H9 (cell line): Measurements from ENCODE around the gene KIF6. TPM values are rescaled to one million over a fixed set of nuclear protein-coding genes. Genes with fewer than 3 reads are reported as not detected.

Experiments
- DNase-seq: peaks from one replicate; pipeline ENCODE4 v3.0.0-alpha.2; 2017
- H2AFZ ChIP-seq: one replicate; pipeline ENCODE4 v1.6.1; 2013; ENCODE audit warnings: mild to moderate bottlenecking, low read length, control low read depth, moderate library complexity
- H2AK5ac ChIP-seq: 2 replicates; pipeline ENCODE4 v1.6.1; 2013; ENCODE audit warnings: low read length, control low read depth, mixed read lengths; ENCODE audit not compliant: insufficient read length
- H2BK120ac ChIP-seq: one replicate; pipeline ENCODE4 v1.6.1; 2013; ENCODE audit warnings: low read depth, mild to moderate bottlenecking, low read length, control low read depth, inconsistent platforms; ENCODE audit not compliant: poor library complexity, severe bottlenecking
- H2BK12ac ChIP-seq: 2 replicates; pipeline ENCODE4 v1.6.1; 2013; ENCODE audit warnings: low read length, control low read depth, mixed read lengths, low read depth; ENCODE audit not compliant: insufficient read length
- H2BK15ac ChIP-seq: 2 replicates; pipeline ENCODE4 v1.6.1; 2013; ENCODE audit warnings: low read depth, low read length, control low read depth
- H2BK20ac ChIP-seq: one replicate; pipeline ENCODE4 v1.6.1; 2013; ENCODE audit warnings: low read depth, mild to moderate bottlenecking, low read length, control low read depth, inconsistent platforms; ENCODE audit not compliant: poor library complexity, severe bottlenecking
- H2BK5ac ChIP-seq: 2 replicates; pipeline ENCODE4 v1.6.1; 2013; ENCODE audit warnings: low read length, control low read depth, mixed read lengths; ENCODE audit not compliant: insufficient read length
- H3K14ac ChIP-seq: 2 replicates; pipeline ENCODE4 v1.6.1; 2013; ENCODE audit warnings: low read length, control low read depth; ENCODE audit not compliant: insufficient read depth
- H3K18ac ChIP-seq: 2 replicates; pipeline ENCODE4 v1.6.1; 2013; ENCODE audit warnings: low read depth, mild to moderate bottlenecking, mixed read lengths, low read length, control low read depth; ENCODE audit not compliant: insufficient read length
- H3K23ac ChIP-seq: 2 replicates; pipeline ENCODE4 v1.6.1; 2013; ENCODE audit warnings: low read length, control low read depth, mixed read lengths, low read depth; ENCODE audit not compliant: insufficient read length
- H3K23me2 ChIP-seq: 2 replicates; pipeline ENCODE4 v1.6.1; 2013; ENCODE audit warnings: low read depth, mild to moderate bottlenecking, mixed read lengths, low read length, control low read depth; ENCODE audit not compliant: insufficient read length, poor library complexity, severe bottlenecking
- H3K27ac ChIP-seq: 2 replicates; pipeline ENCODE4 v1.5.1; 2013; ENCODE audit warnings: low read length, control low read depth, mixed read lengths, low read depth; ENCODE audit not compliant: insufficient read length
- H3K27me3 ChIP-seq: 2 replicates; pipeline ENCODE4 v1.6.1; 2013; ENCODE audit warnings: low read length, control low read depth, inconsistent platforms; ENCODE audit not compliant: insufficient read depth
- H3K4ac ChIP-seq: 2 replicates; pipeline ENCODE4 v1.6.1; 2013; ENCODE audit warnings: low read depth, mild to moderate bottlenecking, control low read depth, inconsistent platforms, low read length, moderate library complexity
- H3K4me1 ChIP-seq: 2 replicates; pipeline ENCODE4 v1.6.1; 2013; ENCODE audit warnings: low read length, control low read depth, inconsistent platforms; ENCODE audit not compliant: insufficient read depth
- H3K4me2 ChIP-seq: 2 replicates; pipeline ENCODE4 v1.6.1; 2013; ENCODE audit warnings: low read length, control low read depth, mixed read lengths; ENCODE audit not compliant: insufficient read length, insufficient read depth
- H3K56ac ChIP-seq: 2 replicates; pipeline ENCODE4 v1.6.1; 2013; ENCODE audit warnings: low read depth, mild to moderate bottlenecking, mixed read lengths, low read length, control low read depth; ENCODE audit not compliant: insufficient read length
- H3K79me1 ChIP-seq: 2 replicates; pipeline ENCODE4 v1.6.1; 2013; ENCODE audit warnings: low read depth, mild to moderate bottlenecking, moderate library complexity, low read length, control low read depth, inconsistent platforms; ENCODE audit not compliant: insufficient read depth, poor library complexity, severe bottlenecking
- H3K79me2 ChIP-seq: 2 replicates; pipeline ENCODE4 v1.6.1; 2013; ENCODE audit warnings: low read length, control low read depth, inconsistent platforms; ENCODE audit not compliant: insufficient read depth
- H3K9ac ChIP-seq: 2 replicates; pipeline ENCODE4 v1.6.1; 2013; ENCODE audit warnings: low read length, control low read depth, mixed read lengths; ENCODE audit not compliant: insufficient read length; ENCODE audit errors: extremely low read depth
- H3K9me3 ChIP-seq: one replicate; pipeline ENCODE4 v1.6.1; 2013; ENCODE audit warnings: low read depth, low read length, inconsistent platforms; ENCODE audit not compliant: control insufficient read depth
- H3T11ph ChIP-seq: one replicate; pipeline ENCODE4 v1.6.1; 2013; ENCODE audit warnings: mild to moderate bottlenecking, low read length, control low read depth, inconsistent platforms
- H4K20me1 ChIP-seq: one replicate; pipeline ENCODE4 v1.6.1; 2013; ENCODE audit not compliant: control insufficient read depth, insufficient read length, insufficient read depth
- H4K5ac ChIP-seq: 2 replicates; pipeline ENCODE4 v1.6.1; 2013; ENCODE audit warnings: low read depth, mild to moderate bottlenecking, mixed read lengths, low read length, control low read depth; ENCODE audit not compliant: insufficient read length
- H4K8ac ChIP-seq: replicated peaks from 2 replicates; pipeline ENCODE4 v1.6.1; 2013; ENCODE audit warnings: low read length, control low read depth, mixed read lengths, low read depth; ENCODE audit not compliant: insufficient read length
- H4K91ac ChIP-seq: 2 replicates; pipeline ENCODE4 v1.6.1; 2013; ENCODE audit warnings: low read depth, mild to moderate bottlenecking, moderate library complexity, mixed read lengths, low read length, control low read depth; ENCODE audit not compliant: insufficient read length
- H3K27ac Mint-ChIP-seq, 3 experiments: 2 replicates in 2 of 3; 3 replicates in 1 of 3; pipeline ENCODE4 v1.8.0; 2020 to 2021; ENCODE audit warnings: mixed read lengths in 3 of 3, mild to moderate bottlenecking in 1 of 3, moderate library complexity in 1 of 3
- H3K27me3 Mint-ChIP-seq: 2 replicates; pipeline ENCODE4 v1.8.0; 2021; ENCODE audit warnings: low read depth, mild to moderate bottlenecking, moderate library complexity, mixed read lengths
- H3K36me3 Mint-ChIP-seq, 3 experiments: 2 replicates in 2 of 3; 3 replicates in 1 of 3; pipeline ENCODE4 v1.8.0; 2020 to 2021; ENCODE audit warnings: low read depth in 3 of 3, mixed read lengths in 3 of 3; ENCODE audit not compliant: insufficient read depth in 1 of 3
- H3K4me1 Mint-ChIP-seq, 2 experiments: 2 replicates each; pipeline ENCODE4 v1.8.0; 2020; ENCODE audit warnings: mixed read lengths in 2 of 2
- H3K4me3 Mint-ChIP-seq, 2 experiments: 2 replicates in 1 of 2; 3 replicates in 1 of 2; pipeline ENCODE4 v1.8.0; 2020 to 2021; ENCODE audit warnings: mild to moderate bottlenecking in 2 of 2, mixed read lengths in 2 of 2, moderate library complexity in 1 of 2
- H3K9me3 Mint-ChIP-seq, 2 experiments: 2 replicates in 1 of 2; 3 replicates in 1 of 2; pipeline ENCODE4 v1.8.0; 2020; ENCODE audit warnings: mild to moderate bottlenecking in 2 of 2, mixed read lengths in 2 of 2, moderate library complexity in 1 of 2
- WGBS: extraction: QIAGEN DNeasy Blood & Tissue Kit; methylation state at CpG from one replicate; pipeline ENCODE4 v1.1.7; 2013; ENCODE audit warnings: missing lambda C conversion rate, low lambda C conversion rate, mixed read lengths; ENCODE audit not compliant: insufficient read length; ENCODE audit errors: extremely low coverage; 5-methylcytosine and 5-hydroxymethylcytosine counted together
- total RNA-seq: library from RNA; stranded (reverse); gene quantifications from 2 replicates; pipeline ENCODE4 v1.2.1, GENCODE V29; 2021
- TF ChIP-seq, protein P1 (sequence below): fragments of 200-600 bp; sonication (generic); conservative IDR thresholded peaks from 3 replicates; pipeline ENCODE4 v1.8.0; 2021; ENCODE audit warnings: antibody characterized with exemption, mild to moderate bottlenecking

KIF6 gene
- total RNA-seq, 1 experiment from 2014 or later, result 0.63 TPM

DNA sequence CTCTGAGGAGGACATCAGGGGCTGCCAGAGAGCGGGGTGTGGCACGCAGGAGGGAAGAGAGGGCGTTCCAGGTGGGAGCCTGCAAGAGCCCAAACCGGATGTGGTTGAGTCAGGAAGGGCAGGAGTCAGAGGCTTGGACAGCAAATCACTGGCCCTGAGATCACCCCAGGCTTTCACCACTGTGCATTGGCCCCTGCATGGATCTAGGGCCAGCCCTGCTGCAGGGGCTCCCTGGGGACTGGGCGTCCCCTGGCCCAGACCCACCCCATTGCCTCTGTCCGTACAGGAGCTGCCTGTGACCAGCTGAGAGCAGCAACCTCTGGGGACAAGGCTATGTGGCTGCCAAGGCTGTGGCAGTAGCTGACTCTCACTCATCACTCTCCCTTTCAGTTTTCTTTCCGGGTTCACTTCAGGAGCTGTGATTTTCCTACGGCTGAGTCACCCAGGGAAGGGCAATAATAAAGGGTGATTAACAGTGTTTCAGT, 444.9 kb downstream of the KIF6 start:
- no peak overlapping the region for H3T11ph ChIP-seq
- DNase-seq, result no peak

More for the DNA sequence above, 444.9 kb downstream of the KIF6 start:
- no peaks in the 10 kb centered on the region for H3K79me1 ChIP-seq
- no peak overlapping the region for H3K4me2 ChIP-seq
- no peak overlapping the region for H3K9ac ChIP-seq
- Mint-ChIP-seq H3K4me3 (no peak overlapping the region), H3K4me1 (peaks cover 25 to 28% of the 10 kb centered on the region in 2 experiments), H3K9me3 (no peaks in the 10 kb centered on the region; a peak in 1 of 5 replicates), H3K27me3 (peaks cover 5% of the 10 kb centered on the region), H3K36me3 (no peaks in the 10 kb centered on the region; a peak in 1 of 7 replicates), H3K27ac (no peak overlapping the region)
- no peak overlapping the region for H3K56ac ChIP-seq
- H3K27ac ChIP-seq, result no peak overlapping the region
- no peak overlapping the region for H2BK5ac ChIP-seq
- H3K4ac ChIP-seq, result no peak overlapping the region
- H3K18ac ChIP-seq, result no peak overlapping the region
- no peak overlapping the region for H3K14ac ChIP-seq
- H4K8ac ChIP-seq, result no peak overlapping the region
- H2BK120ac ChIP-seq, result no peak overlapping the region
- no peaks in the 10 kb centered on the region for H3K23me2 ChIP-seq
- H3K23ac ChIP-seq, result no peak overlapping the region
- no peak overlapping the region for H2BK12ac ChIP-seq
- no peak overlapping the region for H4K5ac ChIP-seq
- H2BK15ac ChIP-seq, result no peak overlapping the region
- TF ChIP-seq, protein P1, sequence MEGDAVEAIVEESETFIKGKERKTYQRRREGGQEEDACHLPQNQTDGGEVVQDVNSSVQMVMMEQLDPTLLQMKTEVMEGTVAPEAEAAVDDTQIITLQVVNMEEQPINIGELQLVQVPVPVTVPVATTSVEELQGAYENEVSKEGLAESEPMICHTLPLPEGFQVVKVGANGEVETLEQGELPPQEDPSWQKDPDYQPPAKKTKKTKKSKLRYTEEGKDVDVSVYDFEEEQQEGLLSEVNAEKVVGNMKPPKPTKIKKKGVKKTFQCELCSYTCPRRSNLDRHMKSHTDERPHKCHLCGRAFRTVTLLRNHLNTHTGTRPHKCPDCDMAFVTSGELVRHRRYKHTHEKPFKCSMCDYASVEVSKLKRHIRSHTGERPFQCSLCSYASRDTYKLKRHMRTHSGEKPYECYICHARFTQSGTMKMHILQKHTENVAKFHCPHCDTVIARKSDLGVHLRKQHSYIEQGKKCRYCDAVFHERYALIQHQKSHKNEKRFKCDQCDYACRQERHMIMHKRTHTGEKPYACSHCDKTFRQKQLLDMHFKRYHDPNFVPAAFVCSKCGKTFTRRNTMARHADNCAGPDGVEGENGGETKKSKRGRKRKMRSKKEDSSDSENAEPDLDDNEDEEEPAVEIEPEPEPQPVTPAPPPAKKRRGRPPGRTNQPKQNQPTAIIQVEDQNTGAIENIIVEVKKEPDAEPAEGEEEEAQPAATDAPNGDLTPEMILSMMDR, result no peak
- H3K79me2 ChIP-seq, result no peaks in the 10 kb centered on the region
- no peak overlapping the region for H2AK5ac ChIP-seq
- H4K20me1 ChIP-seq, result no peaks in the 10 kb centered on the region
- no peak overlapping the region for H4K91ac ChIP-seq
- no CpG with 5 or more reads among the region's 8 CpGs for WGBS
- H3K27me3 ChIP-seq, result no peaks in the 10 kb centered on the region
- H2BK20ac ChIP-seq, result no peak overlapping the region
- no peaks in the 10 kb centered on the region for H3K9me3 ChIP-seq
- H3K4me1 ChIP-seq, result no peaks in the 10 kb centered on the region
- no peak overlapping the region for H2AFZ ChIP-seq

Other genes starting within 250 kb of the KIF6 start
- gene DAAM2, start 67.0 kb upstream of the KIF6 start, total RNA-seq, result 1.0 and 1.1 TPM in 2 replicates
- 14.0 and 15.2 TPM in 2 replicates for gene MOCS1, start 209.1 kb upstream of the KIF6 start, total RNA-seq